GM18526 (cell line): Measurements from ENCODE around the gene TBC1D14.

ENCODE experiments used
- POLR2A ChIP-seq: IDR thresholded peaks from 3 replicates; pipeline ENCODE4 v1.6.1; 2011; ENCODE audit not compliant: insufficient read length; ENCODE audit errors: extremely low read depth

TBC1D14 gene

DNA sequence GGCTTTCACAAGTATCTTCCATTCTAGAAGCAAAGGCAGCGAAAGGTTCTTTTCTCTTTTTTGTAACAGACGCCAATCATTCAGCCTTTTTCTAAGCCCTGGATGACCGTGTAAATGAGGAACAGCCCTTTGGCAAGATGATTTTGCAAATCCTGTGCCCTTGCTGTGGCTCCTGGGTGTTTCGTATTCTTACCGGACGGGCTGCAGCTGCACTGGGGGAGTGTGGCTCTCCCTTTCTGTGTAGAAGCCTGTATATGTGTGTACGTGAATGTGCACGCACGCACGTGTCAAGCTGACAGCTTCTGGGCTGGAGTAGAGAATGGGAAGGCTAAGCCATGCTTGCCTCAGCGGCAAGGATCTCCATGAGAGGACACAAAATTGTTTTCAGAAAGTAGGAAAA, 150.0 kb downstream of the TBC1D14 start:
- no peak for TF ChIP-seq POLR2A

DNA sequence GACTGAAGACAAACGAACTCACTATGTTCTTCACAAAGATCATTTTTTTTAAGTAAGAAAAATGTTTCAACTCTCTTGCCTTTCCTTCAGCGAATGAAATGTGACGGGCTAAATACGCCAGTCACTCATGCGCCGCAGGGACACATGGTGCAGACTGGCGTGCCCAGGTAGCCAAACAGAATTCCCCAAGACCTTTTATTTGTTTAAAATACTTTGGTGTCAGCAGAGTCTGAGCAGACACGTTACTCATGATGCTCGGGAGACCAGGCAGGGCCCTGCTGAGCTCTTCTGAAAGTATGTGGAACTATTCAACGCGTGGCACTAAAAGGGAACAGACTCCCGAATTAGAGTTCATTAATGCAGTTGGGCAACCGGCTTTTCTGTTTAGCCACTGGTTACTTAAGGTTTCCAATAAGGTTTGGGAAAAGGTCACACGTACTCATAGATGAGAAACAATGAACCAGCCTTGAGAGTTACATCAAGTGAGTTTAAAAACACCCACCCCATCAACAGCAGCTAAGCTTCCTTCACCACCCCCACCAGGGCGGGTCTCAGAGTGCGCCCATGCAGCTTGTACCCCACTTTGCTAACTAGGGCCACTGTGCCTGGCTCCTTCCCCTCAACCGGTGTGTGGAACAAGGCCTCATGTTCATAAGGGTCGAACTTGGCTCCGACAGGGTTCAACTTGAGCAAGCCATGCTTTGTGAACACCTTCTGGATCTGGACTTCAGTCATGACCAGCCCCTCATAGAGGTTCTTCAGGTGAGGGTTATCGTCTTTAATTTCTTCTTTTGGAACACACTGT, 150.9 kb downstream of the TBC1D14 start:
- no peak for TF ChIP-seq POLR2A

DNA sequence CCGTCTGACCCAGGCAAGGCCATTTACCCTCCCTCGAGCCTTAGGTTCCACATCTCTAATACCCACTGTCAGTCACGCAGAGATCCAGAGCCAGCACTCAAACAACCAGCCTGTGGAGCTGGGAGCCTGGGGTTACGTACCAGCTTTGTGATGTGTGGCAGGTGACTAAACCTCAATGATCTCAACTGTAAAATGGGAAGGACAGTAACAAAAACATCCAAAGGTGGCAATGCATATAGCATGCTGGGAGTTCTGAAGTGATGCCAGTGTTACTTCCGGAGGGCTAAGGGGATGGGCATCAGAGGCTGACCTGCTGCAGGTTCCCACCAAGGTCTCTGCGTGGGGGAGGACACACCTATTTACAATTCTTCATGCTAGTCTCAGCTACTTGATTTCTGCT, 152.2 kb downstream of the TBC1D14 start:
- TF ChIP-seq POLR2A = no peak

DNA sequence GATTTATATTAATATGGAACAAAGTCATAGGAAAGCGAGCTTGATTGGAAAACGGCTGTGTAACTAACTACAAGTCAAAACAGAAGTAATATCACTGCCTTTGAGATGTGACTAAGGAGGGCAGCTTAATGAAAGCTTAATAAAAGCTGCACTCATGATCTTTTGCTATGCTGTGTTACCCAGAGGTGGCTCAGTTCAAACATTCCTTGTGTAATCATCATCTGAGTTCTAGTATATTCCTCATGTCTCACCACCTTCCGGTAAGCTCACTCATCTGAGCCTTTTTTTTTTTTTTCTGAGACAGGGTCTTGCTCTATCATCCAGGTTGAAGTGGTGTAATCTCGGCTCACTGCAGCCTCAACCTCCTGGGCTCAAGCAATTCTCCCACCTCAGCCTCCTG, 153.2 kb downstream of the TBC1D14 start:
- no peak for TF ChIP-seq POLR2A

DNA sequence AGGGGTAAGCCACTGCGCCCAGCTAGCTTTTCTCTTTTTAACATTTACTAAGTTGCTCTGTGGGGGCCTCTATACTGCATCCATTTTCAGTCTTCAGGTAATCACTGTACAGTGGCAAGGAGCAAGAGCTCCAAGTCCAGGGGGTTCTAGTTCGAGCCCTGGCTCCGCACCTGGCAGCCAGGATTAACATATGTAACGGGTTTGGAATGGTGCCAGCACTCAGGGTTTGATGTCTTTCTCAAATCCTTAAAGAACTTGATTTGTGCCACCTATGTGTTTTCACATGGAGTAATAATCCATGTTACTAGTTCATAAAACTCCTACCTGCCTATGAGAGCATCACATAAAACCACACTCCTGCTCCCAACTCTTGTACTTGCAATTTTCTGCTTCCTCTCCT, 153.7 kb downstream of the TBC1D14 start:
- TF ChIP-seq POLR2A = no peak

DNA sequence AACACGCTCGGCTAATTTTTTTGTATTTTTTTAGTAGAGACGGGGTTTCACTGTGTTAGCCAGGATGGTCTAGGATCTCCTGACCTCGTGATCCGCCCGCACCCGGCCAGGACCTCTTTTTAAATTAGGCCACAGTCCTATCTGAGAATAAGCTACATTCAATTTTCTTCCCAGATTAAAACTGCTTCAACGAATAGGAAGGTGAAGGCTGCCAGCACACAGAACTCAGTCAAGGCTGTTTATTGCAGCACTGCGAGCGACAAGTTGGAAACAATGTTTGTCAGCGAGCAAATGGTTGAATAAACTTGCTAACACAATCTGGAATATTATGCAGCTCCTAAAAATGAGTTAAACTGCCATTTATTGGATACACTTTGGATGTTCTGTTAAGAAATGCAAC, 156.4 kb downstream of the TBC1D14 start:
- TF ChIP-seq POLR2A = no peak

DNA sequence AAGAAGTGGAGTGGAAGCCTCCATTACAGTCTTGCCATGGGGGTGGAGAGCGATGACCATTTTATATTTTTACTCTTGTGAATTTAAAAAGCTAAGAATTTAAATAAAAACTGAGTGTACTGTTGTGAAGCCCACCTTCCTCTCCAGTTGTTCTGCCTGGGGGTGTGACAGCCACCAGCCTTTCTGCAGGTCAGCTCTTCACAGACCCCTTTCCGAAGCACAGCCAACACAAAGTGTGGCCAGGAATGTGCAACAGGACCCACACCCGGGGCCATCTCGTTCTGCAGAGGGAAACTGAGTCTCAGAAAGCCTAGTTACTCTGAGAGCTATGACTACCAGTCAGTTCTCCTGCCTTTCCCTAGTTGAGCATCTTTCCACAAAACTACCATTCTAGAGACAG, 156.9 kb downstream of the TBC1D14 start:
- no peak for TF ChIP-seq POLR2A

DNA sequence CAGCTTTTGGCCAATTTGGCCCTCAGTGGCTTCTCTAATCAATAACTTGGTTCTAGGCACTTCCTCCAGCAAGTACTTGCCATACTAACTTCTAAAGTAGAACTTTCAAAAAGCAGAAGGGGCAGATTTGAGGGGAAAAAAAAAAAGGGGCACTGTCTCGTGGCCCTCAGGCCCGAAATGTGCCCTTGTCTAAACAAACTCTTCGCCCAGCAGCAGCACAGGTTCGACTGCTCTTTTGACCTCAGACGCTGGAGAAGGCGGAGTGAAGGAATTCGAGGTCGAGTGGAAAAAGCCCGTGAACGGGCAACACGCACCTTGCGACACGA, 157.5 kb downstream of the TBC1D14 start:
- TF ChIP-seq POLR2A = no peak

DNA sequence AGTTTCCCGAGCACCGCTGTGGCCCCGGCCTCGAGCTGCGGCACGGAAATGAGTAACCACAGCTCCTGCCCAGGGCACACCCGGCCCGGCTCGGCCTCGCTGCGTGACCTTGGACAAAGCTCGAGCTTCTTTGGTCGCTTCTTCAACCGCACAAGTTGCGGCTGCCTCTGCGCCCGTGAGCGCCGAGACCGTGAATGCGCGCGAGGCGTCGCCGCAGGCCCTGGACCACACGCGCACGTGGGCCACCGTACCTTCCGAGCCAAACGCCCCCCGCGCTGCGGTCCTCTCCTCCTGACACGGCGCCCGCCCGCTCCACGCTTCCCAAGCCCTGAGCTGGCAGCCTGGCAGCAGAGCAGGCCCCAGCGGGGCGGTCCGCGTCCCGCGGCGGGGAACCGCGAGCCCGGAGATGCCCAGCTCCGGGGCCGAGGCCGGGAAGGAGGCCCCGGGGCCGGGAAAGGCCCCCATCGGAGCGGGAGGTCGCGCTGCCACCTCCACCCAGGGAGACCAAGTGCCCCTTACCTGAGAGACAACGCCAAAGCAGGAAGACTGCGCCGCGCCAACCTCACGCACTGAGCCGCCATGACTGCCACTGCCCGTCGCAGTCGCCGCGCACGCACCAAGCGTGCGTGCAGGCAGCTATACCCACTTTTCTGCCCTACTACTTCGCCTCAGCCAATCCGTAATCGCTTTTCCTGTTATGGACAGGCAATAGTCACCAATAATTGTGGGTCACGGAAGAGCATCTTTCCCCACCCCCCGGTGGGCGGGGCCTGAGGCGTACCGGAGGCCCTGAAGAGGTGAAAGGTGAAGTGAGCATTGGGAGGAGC, 158.0 kb downstream of the TBC1D14 start, which contains the start of gene GRPEL1:
Gene GRPEL1 (minus strand): TSS at position 613 of the 827 bp plus-strand sequence. CDS start 32 bp downstream, at position 581.
- peak; percentile 91 for TF ChIP-seq POLR2A

DNA sequence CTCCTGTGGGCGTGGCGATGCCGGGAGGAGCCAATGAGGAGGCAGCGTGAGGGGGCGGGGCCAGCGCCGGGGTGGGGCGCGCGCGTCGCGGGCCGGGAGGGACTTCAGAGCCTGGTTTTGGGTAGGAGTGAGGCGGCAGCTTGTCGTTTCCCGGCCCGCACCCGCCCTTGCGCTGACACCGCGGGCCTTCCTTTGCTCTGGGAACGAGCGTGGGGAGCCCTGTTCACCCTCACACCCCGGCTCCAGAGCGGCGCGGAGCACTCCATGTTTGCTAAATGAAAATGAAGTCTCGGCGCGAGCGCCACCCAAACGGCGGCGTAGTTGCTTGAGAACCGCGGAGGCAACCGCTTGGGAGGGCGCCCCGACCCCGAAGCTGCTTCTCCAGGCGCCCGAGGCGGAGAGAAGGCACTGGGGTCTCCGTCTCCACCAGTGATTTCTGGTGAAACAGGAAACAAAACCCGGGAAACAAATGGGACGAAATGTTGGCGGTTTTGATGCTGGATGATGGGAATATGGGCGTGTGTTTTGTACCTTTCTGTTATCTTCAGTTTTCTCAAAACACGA, 158.7 kb downstream of the TBC1D14 start:
- TF ChIP-seq POLR2A = peak; percentile 81

DNA sequence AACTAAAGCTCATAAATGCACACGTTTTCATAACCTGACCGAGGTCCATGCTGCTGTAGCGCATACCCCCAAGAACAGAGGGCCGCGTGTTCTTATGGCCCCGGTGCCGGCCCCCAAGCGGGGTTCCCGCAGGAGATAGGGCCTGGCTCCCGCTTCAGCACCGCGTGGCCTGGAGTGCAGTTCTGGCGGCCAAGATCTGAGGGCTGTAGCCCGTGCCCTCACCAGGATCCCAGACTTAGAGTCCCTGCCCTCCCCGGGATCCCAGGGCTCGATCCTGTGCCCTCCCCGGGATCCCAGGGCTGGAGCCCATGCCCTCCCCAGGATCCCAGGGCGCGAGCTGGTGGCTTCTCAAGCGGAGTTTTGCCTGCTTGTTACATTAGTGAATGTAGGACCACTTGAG, 159.3 kb downstream of the TBC1D14 start:
- TF ChIP-seq POLR2A = no peak

DNA sequence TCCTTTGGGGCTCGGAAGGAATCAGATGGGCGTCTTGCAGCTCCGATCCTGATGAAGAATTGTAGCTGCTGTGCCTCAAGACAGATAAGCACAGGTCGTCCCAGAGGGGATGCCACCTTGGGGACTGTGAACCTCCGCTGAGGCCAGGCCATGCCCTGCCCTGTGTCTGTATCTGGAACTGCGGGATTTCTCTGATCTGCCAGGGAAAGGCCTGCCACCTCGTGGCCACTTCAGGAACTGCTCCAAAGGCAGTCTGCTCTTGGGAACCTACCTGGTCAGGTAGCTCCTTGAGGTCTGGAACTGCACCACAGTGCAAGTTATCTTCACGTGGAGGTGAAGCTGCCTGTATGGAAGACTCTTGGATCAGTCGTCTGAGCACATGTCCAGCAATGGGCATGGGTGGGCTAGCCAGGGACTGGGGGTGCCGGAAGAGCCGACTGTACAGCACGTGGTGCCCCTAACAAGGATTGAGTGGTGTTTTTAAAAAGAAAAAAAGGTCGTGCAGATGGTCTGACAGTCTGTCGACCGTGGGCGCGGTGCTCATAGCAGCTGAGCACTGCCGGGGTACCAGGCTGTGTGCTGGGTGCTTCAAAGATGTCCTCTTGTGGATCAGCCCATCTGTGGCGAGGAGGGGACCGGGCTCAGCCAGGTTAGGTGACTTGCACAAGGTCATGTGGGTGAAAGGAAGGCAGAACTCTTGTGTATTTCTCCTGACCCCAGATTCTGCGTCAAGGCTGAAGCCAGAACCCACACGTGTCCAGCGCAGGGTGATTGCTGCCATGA, 161.3 kb downstream of the TBC1D14 start:
- no peak for TF ChIP-seq POLR2A

DNA sequence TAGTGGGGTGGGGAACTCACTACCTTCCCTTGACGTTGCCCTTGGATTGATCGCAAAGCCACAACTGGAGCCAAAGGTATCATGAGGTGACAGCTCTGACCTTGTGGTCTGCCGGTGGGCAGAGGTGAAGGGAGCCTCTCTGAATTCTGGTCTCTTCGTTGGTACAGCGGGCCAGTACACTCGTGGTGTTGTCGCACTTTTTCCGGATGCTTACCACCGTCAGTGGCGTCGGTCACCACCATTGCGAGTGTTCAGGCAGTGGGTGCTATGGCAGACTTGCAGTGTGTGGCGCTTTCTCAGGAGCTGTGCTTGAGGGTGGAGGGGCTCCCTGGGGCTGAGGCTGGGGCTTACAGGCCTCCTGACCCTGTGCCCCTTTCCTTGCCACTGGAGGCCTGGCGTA, 163.4 kb downstream of the TBC1D14 start:
- no peak for TF ChIP-seq POLR2A

DNA sequence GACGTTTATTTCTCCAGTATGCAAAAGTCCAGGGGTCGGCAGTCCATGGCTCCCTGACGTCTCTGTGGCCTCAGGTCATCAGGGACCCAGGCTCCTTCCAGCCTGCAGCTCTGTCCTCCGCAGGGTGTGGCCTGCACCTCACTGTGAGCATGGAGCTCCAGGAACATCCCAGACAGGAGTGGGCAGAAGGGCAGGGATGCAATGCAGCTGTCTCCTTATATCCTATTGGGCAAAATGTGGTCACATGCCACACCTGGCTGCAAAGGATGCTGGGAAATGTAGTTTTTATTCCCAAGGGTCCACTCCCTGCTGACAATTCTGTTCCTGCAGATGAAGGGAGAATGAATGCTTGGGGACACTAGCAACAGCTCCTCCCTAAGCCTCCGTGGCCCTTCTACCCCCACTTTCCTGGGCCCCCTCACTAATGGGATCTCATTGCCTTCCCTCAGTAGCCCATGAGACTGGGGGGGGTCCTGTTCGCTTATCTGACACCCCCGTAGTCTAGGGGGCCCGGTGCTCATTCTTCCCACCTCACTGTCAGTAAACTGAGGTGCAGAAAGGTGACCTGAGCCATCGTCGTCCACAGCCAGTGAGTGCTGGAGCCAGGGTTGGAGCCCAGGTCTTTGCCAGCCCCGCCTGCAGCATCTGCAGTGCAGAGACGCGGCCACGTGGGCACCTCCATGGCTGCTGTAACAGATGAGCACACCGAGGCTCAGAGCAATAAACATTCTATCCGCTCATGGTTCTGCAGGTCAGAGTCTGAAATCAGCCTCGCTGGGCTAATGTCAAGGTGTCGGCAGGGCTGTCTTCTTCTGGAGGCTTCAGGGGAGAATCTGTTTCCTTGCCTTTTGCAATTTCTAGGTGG, 164.1 kb downstream of the TBC1D14 start:
- no peak for TF ChIP-seq POLR2A

DNA sequence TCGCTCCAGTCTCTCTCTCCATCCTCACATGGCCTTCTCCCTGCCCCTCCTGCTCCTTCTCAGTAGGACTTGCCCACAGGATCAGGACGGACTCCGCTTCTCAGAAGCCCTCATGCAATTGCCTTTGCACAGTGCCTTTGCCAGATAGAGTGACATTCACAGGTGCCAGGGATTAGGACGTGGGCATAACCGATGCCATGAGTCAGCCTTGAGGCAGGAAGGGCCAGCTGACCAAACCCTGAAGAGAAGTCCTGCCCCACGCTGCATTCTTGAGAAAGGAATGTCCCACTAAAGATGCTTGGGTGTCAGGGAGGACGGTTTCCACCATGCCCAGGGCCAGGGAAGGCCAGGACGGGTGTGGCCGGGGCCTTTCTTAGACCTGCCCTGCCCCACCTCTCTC, 164.8 kb downstream of the TBC1D14 start:
- no peak for TF ChIP-seq POLR2A
